Right lobe of liver (tissue), 4 donors: ENCODE measurements around the gene PKIG.

ENCODE experiments used
- CTCF ChIP-seq, 4 donors: fragments of 200-600 bp in 3 of 4; fragments of 450-650 bp in 1 of 4; IDR thresholded peaks; one replicate each; pipeline versions ENCODE4 v1.5.1 to v1.8.0; 2016 to 2022; ENCODE audit warnings: antibody characterized with exemption in 4 of 4, mild to moderate bottlenecking in 2 of 4
- POLR2A ChIP-seq: fragments of 450-650 bp; IDR thresholded peaks from one replicate; pipeline ENCODE4 v1.6.1; 2017; ENCODE audit warnings: antibody characterized with exemption, mild to moderate bottlenecking
- donor health status: DM: no; HTN: no; CAD: no.
- donor health status: DM: no; HTN: no; CAD: no.
- donor health status: DM: no; HTN: yes; CAD: no.

DNA sequence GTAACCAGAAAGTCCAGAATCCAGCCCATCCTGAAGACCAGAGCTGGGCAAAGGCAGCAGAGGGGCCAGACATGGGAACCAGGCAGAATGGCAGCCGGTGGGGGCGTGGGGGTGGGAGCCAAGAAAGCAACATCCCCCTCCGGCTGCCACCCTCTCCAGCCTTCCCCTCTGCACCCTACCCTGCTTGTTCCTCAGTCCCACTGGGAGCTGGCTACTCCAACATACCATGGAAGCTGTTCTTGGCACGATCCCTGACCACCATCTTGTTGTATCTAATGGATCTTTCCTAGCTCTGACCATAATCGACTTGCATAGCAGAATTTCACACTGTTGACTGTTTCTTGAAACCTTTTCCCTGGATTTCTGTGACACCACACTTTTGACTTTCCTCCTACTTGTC is 38.9 kb downstream of the PKIG start:
- no peak for TF ChIP-seq CTCF (IDR thresholded peaks at IDR 0.05)
- TF ChIP-seq POLR2A: no peak
